HepG2 (cell line): ENCODE measurements around the gene TPTE2. TPM values are rescaled to one million over a fixed set of nuclear protein-coding genes. Genes with fewer than 3 reads are reported as not detected.

ENCODE experiments used
- ATAC-seq: fragments of 200-7000 bp; cut with Tn5 transposase; 3 replicates; pipeline ENCODE4 v1.9.1; 2020; ENCODE audit warnings: mild to moderate bottlenecking, moderate library complexity
- BruUV-seq: library from RNA; stranded (reverse); fragments of 400-500 nt; replicated peaks from 2 replicates; lab custom pipeline; 2021; lab: Mats Ljungman, UMichigan
- CTCF ChIA-PET: fragments of 300-600 bp; formaldehyde crosslinking; extraction: SDS; loops from one replicate; lab custom pipeline; 2021; ENCODE audit warnings: low total read pairs, inconsistent platforms, low intra/inter-chr PET ratio; lab: Yijun Ruan, JAX
- POLR2A ChIA-PET: fragments of 350-600 bp; sonication (Branson Sonifier 250); formaldehyde crosslinking; loops from one replicate; lab custom pipeline; 2020; ENCODE audit warnings: antibody characterized with exemption, inconsistent platforms; lab: Yijun Ruan, JAX
- DNase-seq: peaks from one replicate; pipeline ENCODE4 v3.0.0-alpha.2; 2015; ENCODE audit warnings: low spot score
- FAIRE-seq: peaks from 3 replicates; lab custom pipeline; 2011; peaks lifted over from hg19 to GRCh38; lab: Jason Lieb, UNC
- H2AFZ ChIP-seq: one replicate; pipeline ENCODE4 v1.6.1; 2011; ENCODE audit warnings: low read length, inconsistent platforms
- H3K27ac ChIP-seq: fragments of 300-600 bp; 3 replicates; pipeline ENCODE4 v1.8.0; 2011; ENCODE audit warnings: mixed run types, mild to moderate bottlenecking, mixed read lengths, low read length, inconsistent platforms; ENCODE audit not compliant: insufficient read depth; ENCODE audit errors: extremely low read length
- H3K27me3 ChIP-seq, 2 experiments: fragments of 200-600 bp in 1 of 2; 2 replicates in 1 of 2; 3 replicates in 1 of 2; pipeline versions ENCODE4 v1.6.0 to v1.8.0; 2011; ENCODE audit warnings: low read length in 2 of 2, mild to moderate bottlenecking in 2 of 2, moderate library complexity in 2 of 2, inconsistent platforms in 1 of 2; ENCODE audit not compliant: insufficient read depth in 2 of 2, control insufficient read depth in 1 of 2
- H3K36me3 ChIP-seq, 2 experiments: fragments of 200-600 bp in 1 of 2; replicated peaks in 1 of 2; 2 replicates in 1 of 2; 3 replicates in 1 of 2; pipeline versions ENCODE4 v1.5.1 to v1.8.0; 2011; ENCODE audit warnings: low read length in 2 of 2, inconsistent platforms in 1 of 2; ENCODE audit not compliant: insufficient read depth in 2 of 2, control insufficient read depth in 1 of 2
- H3K4me1 ChIP-seq: 2 replicates; pipeline ENCODE4 v1.5.1; 2012; ENCODE audit warnings: low read length, inconsistent platforms; ENCODE audit not compliant: insufficient read depth
- H3K4me2 ChIP-seq: 2 replicates; pipeline ENCODE4 v1.6.0; 2011; ENCODE audit warnings: low read depth, low read length, inconsistent platforms
- H3K4me3 ChIP-seq, 3 experiments: fragments of 200-600 bp in 1 of 3; sonication (generic), shearing (Covaris generic) in 1 of 3; replicated peaks in 1 of 3; 2 replicates each; pipeline ENCODE4 v1.5.1; 2011 to 2016; ENCODE audit warnings: low read length in 3 of 3, inconsistent platforms in 2 of 3, low read depth in 2 of 3, mild to moderate bottlenecking in 2 of 3, control low read depth in 1 of 3, mixed read lengths in 1 of 3; ENCODE audit not compliant: insufficient read depth in 1 of 3
- H3K79me2 ChIP-seq: one replicate; pipeline ENCODE4 v1.6.1; 2011; ENCODE audit warnings: low read length, inconsistent platforms; ENCODE audit not compliant: insufficient read depth
- H3K9ac ChIP-seq: 2 replicates; pipeline ENCODE4 v1.6.0; 2011; ENCODE audit warnings: mild to moderate bottlenecking, low read depth, low read length, inconsistent platforms; ENCODE audit not compliant: insufficient read depth
- H3K9me3 ChIP-seq: 2 replicates; pipeline ENCODE4 v1.5.1; 2012; ENCODE audit warnings: mild to moderate bottlenecking, low read length
- H4K20me1 ChIP-seq: 2 replicates; pipeline ENCODE4 v1.6.0; 2011; ENCODE audit warnings: inconsistent platforms, mild to moderate bottlenecking, low read length, moderate library complexity; ENCODE audit not compliant: insufficient read depth
- HMG20B ChIP-seq: conservative IDR thresholded peaks from 2 replicates; pipeline ENCODE4 v1.6.1; 2016; ENCODE audit warnings: missing genetic modification reagents, missing compliant biosample characterization
- HOXA9 ChIP-seq: sonication (generic); formaldehyde crosslinking; IDR thresholded peaks from 2 replicates; pipeline ENCODE4 v1.8.1; 2022; ENCODE audit warnings: missing genetic modification reagents, mild to moderate bottlenecking, moderate library complexity, borderline replicate concordance
- JUN ChIP-seq: sonication (generic); formaldehyde crosslinking; IDR thresholded peaks from 2 replicates; pipeline ENCODE4 v1.4.0; 2020; ENCODE audit warnings: mild to moderate bottlenecking, missing genetic modification reagents
- MED13 ChIP-seq: sonication (generic); formaldehyde crosslinking; IDR thresholded peaks from 2 replicates; pipeline ENCODE4 v1.5.0; 2020; ENCODE audit warnings: missing genetic modification reagents
- MLX ChIP-seq: IDR thresholded peaks from 2 replicates; pipeline ENCODE4 v1.6.1; 2016
- NFE2 ChIP-seq: sonication (generic); formaldehyde crosslinking; IDR thresholded peaks from 2 replicates; pipeline ENCODE4 v1.4.0; 2020; ENCODE audit warnings: missing genetic modification reagents
- PPARG ChIP-seq: conservative IDR thresholded peaks from 2 replicates; pipeline ENCODE4 v1.6.1; 2016; ENCODE audit warnings: missing biosample characterization, missing genetic modification reagents
- ZNF101 ChIP-seq: sonication (generic); formaldehyde crosslinking; IDR thresholded peaks from 2 replicates; pipeline ENCODE4 v1.4.0; 2020; ENCODE audit warnings: mild to moderate bottlenecking, low read depth, missing genetic modification reagents, borderline replicate concordance
- ZNF33A ChIP-seq: sonication (generic); formaldehyde crosslinking; IDR thresholded peaks from 2 replicates; pipeline ENCODE4 v1.5.1; 2020; ENCODE audit warnings: missing genetic modification reagents, mild to moderate bottlenecking, moderate library complexity, borderline replicate concordance
- ZNF431 ChIP-seq: sonication (generic); formaldehyde crosslinking; IDR thresholded peaks from 2 replicates; pipeline ENCODE4 v1.9.0; 2022; ENCODE audit warnings: missing genetic modification reagents, low read depth, mild to moderate bottlenecking, borderline replicate concordance
- ZNF510 ChIP-seq: sonication (generic); formaldehyde crosslinking; IDR thresholded peaks from 2 replicates; pipeline ENCODE4 v1.4.0; 2020; ENCODE audit warnings: low read depth, mild to moderate bottlenecking, missing genetic modification reagents
- ZNF615 ChIP-seq: sonication (generic); formaldehyde crosslinking; IDR thresholded peaks from 2 replicates; pipeline ENCODE4 v1.5.0; 2020; ENCODE audit warnings: mild to moderate bottlenecking, missing genetic modification reagents, borderline replicate concordance
- ZNF619 ChIP-seq: sonication (generic); formaldehyde crosslinking; IDR thresholded peaks from 2 replicates; pipeline ENCODE4 v1.4.0; 2020; ENCODE audit warnings: mild to moderate bottlenecking, missing genetic modification reagents
- ZSCAN9 ChIP-seq: IDR thresholded peaks from 2 replicates; pipeline ENCODE4 v1.6.1; 2016; ENCODE audit warnings: borderline replicate concordance
- in situ Hi-C: cut with HindIII; loops from 2 replicates; pipeline ENCODE4 v1.10.0; 2017; ENCODE audit warnings: low pct_unique_long_range_greater_than_20kb; ENCODE audit not compliant: extremely low pct_ligation_motif_present
- intact Hi-C: fragments of 100-400 bp; cut with micrococcal nuclease; formaldehyde crosslinking; loops from one replicate; pipeline ENCODE4 v1.10.0; 2022; ENCODE audit not compliant: unreplicated experiment
- polyA plus RNA-seq, 8 experiments: library from polyadenylated mRNA; depleted of rRNA in 3 of 8; stranded (reverse) in 7 of 8; unstranded in 1 of 8; fragments of >200 nt; fragmentation: Illumina TruSeq in 4 of 8; extraction: Trizol in 4 of 8; gene quantifications; 2 replicates each; pipeline versions ENCODE4 v1.2.1 to v1.2.3, GENCODE V29; 2011 to 2016; ENCODE audit warnings: low read depth in 4 of 8, missing spikeins in 1 of 8, mixed read lengths in 1 of 8; ENCODE audit not compliant: insufficient read depth in 1 of 8
- total RNA-seq, 5 experiments: library from RNA; depleted of rRNA; stranded (reverse); fragments of >200 nt; fragmentation: Illumina TruSeq; extraction: Trizol; gene quantifications; 2 replicates each; pipeline ENCODE4 v1.2.3, GENCODE V29; 2016; ENCODE audit warnings: low read depth in 1 of 5
- TF ChIP-seq, protein P1 (sequence below): sonication (generic); formaldehyde crosslinking; IDR thresholded peaks from 2 replicates; pipeline ENCODE4 v1.8.1; 2022; ENCODE audit warnings: mild to moderate bottlenecking, missing genetic modification reagents
- TF ChIP-seq, protein P2 (sequence below): sonication (generic); formaldehyde crosslinking; IDR thresholded peaks from 2 replicates; pipeline ENCODE4 v1.4.0; 2020; ENCODE audit warnings: missing genetic modification reagents
- TF ChIP-seq, protein P3 (sequence below): sonication (generic); formaldehyde crosslinking; IDR thresholded peaks from 2 replicates; pipeline ENCODE4 v1.5.0; 2020; ENCODE audit warnings: missing genetic modification reagents, mild to moderate bottlenecking, borderline replicate concordance

Gene TPTE2
- total and polyA plus RNA-seq, 2 of the 13 experiments (the other 11 are each of a cell fraction or from before 2014, with no cell fraction given) = 0.07 TPM; not detected in 1

DNA sequence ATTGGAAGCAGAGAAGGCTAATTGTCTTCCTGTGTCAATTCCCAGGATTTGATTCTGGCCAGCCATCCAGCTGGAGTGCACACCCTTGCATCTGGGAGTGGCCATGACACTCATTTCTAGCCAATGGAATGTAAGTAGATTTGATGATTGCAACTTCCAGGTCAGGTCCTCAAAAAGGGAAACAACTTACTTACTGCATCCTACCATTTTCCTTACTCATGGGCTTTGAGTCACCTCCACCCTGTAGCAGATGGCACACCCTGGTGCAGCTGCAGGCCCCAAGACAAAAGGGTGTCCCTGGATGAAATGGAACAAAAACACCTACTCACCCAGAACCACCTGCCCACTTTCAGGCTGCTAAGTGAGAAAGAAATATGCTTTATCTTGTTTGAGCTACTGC lies 44.8 kb upstream of the TPTE2 start:
- Histone ChIP-seq H4K20me1 (no peaks in the 10 kb centered on the region; the same call in 1 of the 2 replicates), H3K79me2 (peaks cover 82% of the 10 kb centered on the region), H3K27ac (no peak overlapping the region), H3K4me2 (no peak overlapping the region), H3K4me1 (peaks cover 25% of the 10 kb centered on the region), H3K9me3 (peaks cover 14% of the 10 kb centered on the region), H3K9ac (no peak overlapping the region), H3K4me3 (no peak overlapping the region), H3K27me3 (no peaks in the 10 kb centered on the region), H2AFZ (no peak overlapping the region), H3K36me3 (peaks cover 14 to 31% of the 10 kb centered on the region in 2 experiments)
- no peak for DNase-seq
- in situ Hi-C loops = no loop called here
- no peak for FAIRE-seq
- no TSS peak for BruUV-seq
- TF ChIP-seq MLX (CRISPR knock-in tag) = no peak
- TF ChIP-seq ZNF615 (CRISPR knock-in tag) = no peak
- TF ChIP-seq, protein P1, sequence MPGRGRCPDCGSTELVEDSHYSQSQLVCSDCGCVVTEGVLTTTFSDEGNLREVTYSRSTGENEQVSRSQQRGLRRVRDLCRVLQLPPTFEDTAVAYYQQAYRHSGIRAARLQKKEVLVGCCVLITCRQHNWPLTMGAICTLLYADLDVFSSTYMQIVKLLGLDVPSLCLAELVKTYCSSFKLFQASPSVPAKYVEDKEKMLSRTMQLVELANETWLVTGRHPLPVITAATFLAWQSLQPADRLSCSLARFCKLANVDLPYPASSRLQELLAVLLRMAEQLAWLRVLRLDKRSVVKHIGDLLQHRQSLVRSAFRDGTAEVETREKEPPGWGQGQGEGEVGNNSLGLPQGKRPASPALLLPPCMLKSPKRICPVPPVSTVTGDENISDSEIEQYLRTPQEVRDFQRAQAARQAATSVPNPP (CRISPR knock-in tag) = no peak
- no peak for TF ChIP-seq ZNF431 (CRISPR knock-in tag)
- no peak for TF ChIP-seq PPARG (CRISPR knock-in tag)
- TF ChIP-seq JUN = no peak
- TF ChIP-seq MED13 (CRISPR knock-in tag) = no peak
- TF ChIP-seq HOXA9 = no peak
- TF ChIP-seq, protein P2, sequence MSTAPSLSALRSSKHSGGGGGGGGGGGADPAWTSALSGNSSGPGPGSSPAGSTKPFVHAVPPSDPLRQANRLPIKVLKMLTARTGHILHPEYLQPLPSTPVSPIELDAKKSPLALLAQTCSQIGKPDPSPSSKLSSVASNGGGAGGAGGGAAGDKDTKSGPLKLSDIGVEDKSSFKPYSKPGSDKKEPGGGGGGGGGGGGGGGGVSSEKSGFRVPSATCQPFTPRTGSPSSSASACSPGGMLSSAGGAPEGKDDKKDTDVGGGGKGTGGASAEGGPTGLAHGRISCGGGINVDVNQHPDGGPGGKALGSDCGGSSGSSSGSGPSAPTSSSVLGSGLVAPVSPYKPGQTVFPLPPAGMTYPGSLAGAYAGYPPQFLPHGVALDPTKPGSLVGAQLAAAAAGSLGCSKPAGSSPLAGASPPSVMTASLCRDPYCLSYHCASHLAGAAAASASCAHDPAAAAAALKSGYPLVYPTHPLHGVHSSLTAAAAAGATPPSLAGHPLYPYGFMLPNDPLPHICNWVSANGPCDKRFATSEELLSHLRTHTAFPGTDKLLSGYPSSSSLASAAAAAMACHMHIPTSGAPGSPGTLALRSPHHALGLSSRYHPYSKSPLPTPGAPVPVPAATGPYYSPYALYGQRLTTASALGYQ (CRISPR knock-in tag) = no peak
- no peak for TF ChIP-seq NFE2 (CRISPR knock-in tag)
- TF ChIP-seq ZNF33A (CRISPR knock-in tag) = no peak
- no peak for TF ChIP-seq ZNF101
- TF ChIP-seq ZSCAN9 = no peak
- TF ChIP-seq, protein P3, sequence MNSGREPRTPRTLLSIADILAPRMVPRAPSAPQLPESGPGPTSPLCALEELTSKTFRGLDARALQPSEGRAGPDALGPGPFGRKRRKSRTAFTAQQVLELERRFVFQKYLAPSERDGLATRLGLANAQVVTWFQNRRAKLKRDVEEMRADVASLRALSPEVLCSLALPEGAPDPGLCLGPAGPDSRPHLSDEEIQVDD (CRISPR knock-in tag) = no peak
- TF ChIP-seq ZNF619 = no peak
- TF ChIP-seq HMG20B (CRISPR knock-in tag) = no peak
- TF ChIP-seq ZNF510 (CRISPR knock-in tag) = no peak
- POLR2A ChIA-PET = no interaction called here
- CTCF ChIA-PET = no interaction called here
- ATAC-seq = no peak
- intact Hi-C loops = no loop called here
